ENCODE results near the gene BLM. TPM values are rescaled to one million over a fixed set of nuclear protein-coding genes. Genes with fewer than 3 reads are reported as not detected.
A peak's percentile ranks its signal among the peaks of the same experiment; 100 is the strongest.
"Not testable (repeated sequence)": the region's sequence is repeated elsewhere in the genome, so short reads cannot be mapped to it uniquely, and the experiment has no call there.

BLM gene
- polyA plus RNA-seq, 2 of the 4 experiments (the other 2 are of a cell fraction), result 10.5 to 15.2 TPM

GRCh38 chr15:90686435-90687218 is 30.5 kb upstream of the BLM start:
- POLR2A ChIA-PET, result no interaction called here
- no peak overlapping the region for H3K4me3 ChIP-seq
- CTCF ChIA-PET, result interaction anchor here (0.6 to 2.5 kb wide), 2 partner anchors 25 to 199 kb away, joined by 3 to 9 read pairs; no protein-coding TSS in a partner anchor

GRCh38 chr15:90689326-90689961 is 27.7 kb upstream of the BLM start:
- FAIRE-seq, result not testable (repeated sequence)

More at GRCh38 chr15:90686435-90687218, 30.5 kb upstream of the BLM start:
- no peak overlapping the region for H3K4me2 ChIP-seq
- no peak overlapping the region for H3K27ac ChIP-seq
- H3K4me1 ChIP-seq, result no peaks in the 10 kb centered on the region
- TF ChIP-seq NPAS2 (CRISPR knock-in tag; IDR thresholded peaks at IDR 0.05; ENCODE audit: borderline replicate concordance) (no peak), CBX2 (IDR thresholded peaks at IDR 0.05; ENCODE audit: borderline replicate concordance, low read depth) (no peak), GATA3 (IDR thresholded peaks at IDR 0.05; ENCODE audit: borderline replicate concordance) (no peak), HMGXB4 (CRISPR knock-in tag; IDR thresholded peaks at IDR 0.05; ENCODE audit: borderline replicate concordance) (no peak), MAX (IDR thresholded peaks at IDR 0.05) (no peak), MAFK (IDR thresholded peaks at IDR 0.05; ENCODE audit: partially characterized antibody) (no peak), USF2 (IDR thresholded peaks at IDR 0.05) (no peak), HEYL (CRISPR knock-in tag; IDR thresholded peaks at IDR 0.05) (no peak), SMC3 (IDR thresholded peaks at IDR 0.05) (no peak), ZSCAN20 (CRISPR knock-in tag; IDR thresholded peaks at IDR 0.05) (no peak), JUNB (IDR thresholded peaks at IDR 0.05) (no peak)
- no peak for ATAC-seq
- WGBS (ENCODE audit: missing lambda C conversion rate), result 84% methylated on average over 3 of the region's 3 CpGs
- no peak for DNase-seq (ENCODE audit: low read depth in 1 of 2, low spot score in 1 of 2)
- H3K9me3 ChIP-seq, result peaks cover 11% of the 10 kb centered on the region; the same call in 2 of the 3 replicates
- no peak for FAIRE-seq

GRCh38 chr15:90690585-90690984 is 26.6 kb upstream of the BLM start:
- 51% methylated on average over 2 of the region's 2 CpGs for WGBS (ENCODE audit: missing lambda C conversion rate)
- no peak for FAIRE-seq

More at GRCh38 chr15:90689326-90689961, 27.7 kb upstream of the BLM start:
- TF ChIP-seq ZC3H11A (IDR thresholded peaks at IDR 0.05), result peak; percentile 33
- CTCF ChIA-PET, result interaction anchor here (0.6 to 1.5 kb wide), 3 partner anchors 22 to 285 kb away, joined by 3 to 7 read pairs (median 4); no protein-coding TSS in a partner anchor
- H3K4me1 ChIP-seq; H3K4me3 ChIP-seq; POLR2A ChIA-PET; DNase-seq (ENCODE audit: low read depth in 1 of 2, low spot score in 1 of 2); H3K4me2 ChIP-seq; H3K27ac ChIP-seq; ATAC-seq: not testable (repeated sequence)
- WGBS (ENCODE audit: missing lambda C conversion rate), result 70% methylated on average over 6 of the region's 6 CpGs
- H3K9me3 ChIP-seq, result peaks cover 11% of the 10 kb centered on the region; the same call in 2 of the 3 replicates

More at GRCh38 chr15:90690585-90690984, 26.6 kb upstream of the BLM start:
- ATAC-seq, result no peak
- Histone ChIP-seq H3K4me1 (no peaks in the 10 kb centered on the region), H3K4me2 (no peak overlapping the region), H3K9me3 (peaks cover 11% of the 10 kb centered on the region; the same call in 2 of the 3 replicates), H3K27ac (no peak overlapping the region), H3K4me3 (no peak overlapping the region)
- CTCF ChIA-PET, result interaction anchor here (0.7 to 1.4 kb wide), 3 partner anchors 38 to 196 kb away, joined by 3 to 7 read pairs (median 5); no protein-coding TSS in a partner anchor
- DNase-seq (ENCODE audit: low read depth in 1 of 2, low spot score in 1 of 2), result no peak
- TF ChIP-seq CEBPB (IDR thresholded peaks at IDR 0.05), result no peak
- TF ChIP-seq RAD21 (conservative IDR thresholded peaks at IDR 0.05 in 1 of 2, IDR thresholded peaks at IDR 0.05 in 1 of 2), result no peak
- TF ChIP-seq ZSCAN20 (CRISPR knock-in tag; IDR thresholded peaks at IDR 0.05), result no peak
- TF ChIP-seq NR3C1 (IDR thresholded peaks at IDR 0.05), result no peak
- TF ChIP-seq TFCP2L1 (CRISPR knock-in tag; IDR thresholded peaks at IDR 0.05), result no peak
- no peak for TF ChIP-seq HEYL (CRISPR knock-in tag; IDR thresholded peaks at IDR 0.05)
- no peak for TF ChIP-seq HOXB13 (CRISPR knock-in tag; IDR thresholded peaks at IDR 0.05; ENCODE audit: low read depth)
- TF ChIP-seq CHD2 (IDR thresholded peaks at IDR 0.05; ENCODE audit: low read length, partially characterized antibody), result no peak
- TF ChIP-seq FOXS1 (CRISPR knock-in tag; IDR thresholded peaks at IDR 0.05), result no peak
- TF ChIP-seq NFE2L2 (conservative IDR thresholded peaks at IDR 0.05; ENCODE audit: low read length), result no peak
- TF ChIP-seq TP53 (CRISPR knock-in tag; IDR thresholded peaks at IDR 0.05), result no peak
- no peak for TF ChIP-seq EHF (CRISPR knock-in tag; IDR thresholded peaks at IDR 0.05)
- no peak for TF ChIP-seq ESRRA (IDR thresholded peaks at IDR 0.05; ENCODE audit: borderline replicate concordance, low read length)
- TF ChIP-seq RFX5 (IDR thresholded peaks at IDR 0.05), result no peak
- no peak for TF ChIP-seq SMC3 (IDR thresholded peaks at IDR 0.05)
- POLR2A ChIA-PET, result no interaction called here
